GM19238 (cell line): ENCODE measurements around the gene KCNK7.
A peak's percentile ranks its signal among the peaks of the same experiment; 100 is the strongest.

Experiments
- DNase-seq: peaks from one replicate; pipeline ENCODE4 v3.0.0; 2011; ENCODE audit warnings: low spot score; ENCODE audit not compliant: insufficient read length

KCNK7 gene

DNA sequence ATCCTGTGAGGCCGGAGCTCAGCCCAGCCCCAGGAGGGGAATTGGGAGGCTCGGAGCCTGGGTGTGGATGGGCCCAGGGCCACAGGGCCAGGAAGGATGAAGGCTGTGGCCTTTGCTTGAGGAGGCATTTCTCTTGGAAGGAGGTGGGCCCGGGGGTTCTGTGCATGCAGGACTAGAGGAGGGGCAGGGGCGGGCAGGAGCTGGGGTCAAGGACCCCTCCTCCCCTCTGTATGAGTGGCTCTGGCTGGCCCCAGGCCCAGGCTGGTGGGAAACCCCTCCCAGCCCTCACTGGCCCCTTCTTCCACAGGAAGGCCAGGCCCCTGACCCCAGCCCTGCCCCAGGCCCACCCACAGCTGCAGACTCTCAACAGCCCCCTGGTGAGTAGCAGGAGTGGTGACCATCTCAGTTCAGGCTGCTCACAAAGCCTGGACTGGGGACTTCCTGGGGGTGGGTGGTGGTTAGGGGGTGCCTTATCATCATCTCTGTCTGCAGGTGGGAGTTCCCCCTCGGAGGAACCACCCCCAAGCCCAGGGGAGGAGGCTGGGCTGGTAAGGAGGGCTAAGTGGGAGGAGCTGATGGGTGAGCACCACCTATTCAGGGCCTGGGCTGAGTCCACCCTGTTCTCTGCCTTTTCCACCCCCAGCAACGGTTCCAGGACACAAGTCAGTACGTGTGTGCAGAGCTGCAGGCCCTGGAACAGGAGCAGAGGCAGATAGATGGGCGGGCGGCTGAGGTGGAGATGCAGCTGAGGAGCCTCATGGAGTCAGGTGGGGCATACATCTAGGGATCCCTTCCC, 6.0 kb downstream of the KCNK7 start:
- DNase-seq: peak; percentile 75

DNA sequence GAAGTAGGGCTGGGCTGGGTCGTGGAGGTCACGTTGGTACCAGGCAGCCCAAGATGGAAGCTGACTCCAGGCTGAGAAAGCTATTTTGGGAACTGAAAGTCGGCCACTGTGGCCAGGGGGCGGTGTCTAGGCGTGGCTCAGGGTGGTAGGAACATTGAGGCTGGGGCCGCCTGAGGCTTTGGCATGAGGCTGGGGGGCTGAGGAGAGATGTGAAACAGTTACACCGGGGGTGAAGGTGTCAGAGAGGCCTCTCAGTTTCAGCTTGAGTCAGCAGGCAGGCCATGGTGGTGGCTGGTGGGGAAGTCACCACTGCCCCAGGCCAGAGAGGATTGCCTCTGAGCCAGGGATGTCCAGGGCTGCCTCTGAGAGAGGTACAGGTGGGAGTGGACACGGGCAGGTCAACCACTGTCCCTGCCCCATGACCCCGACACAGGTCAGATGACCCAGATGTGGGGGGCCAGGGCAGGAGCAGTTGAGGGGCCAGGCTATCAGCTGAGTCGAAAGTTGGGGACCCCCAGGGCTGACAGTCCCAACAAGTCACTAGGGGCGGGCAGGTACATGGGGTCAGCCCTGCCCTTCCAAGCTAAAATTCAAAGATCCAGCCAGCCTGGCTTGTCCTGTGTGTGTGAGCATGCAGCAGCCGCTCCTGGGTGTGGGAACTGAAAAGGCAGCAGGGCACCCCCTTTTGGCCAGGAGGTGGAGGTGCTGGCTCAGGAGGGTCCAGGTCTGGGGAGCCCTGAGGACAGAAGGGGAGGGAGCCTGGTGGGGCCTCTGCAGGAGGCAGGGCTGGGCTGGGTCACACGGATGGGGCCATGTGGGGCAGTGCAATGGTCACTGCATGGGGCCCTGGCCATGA, 7.2 kb downstream of the KCNK7 start:
- DNase-seq: peak; percentile 100

- no peak for DNase-seq
These were observed 8.9 kb downstream of the KCNK7 start for GRCh38 chr11:65586676-65587075.

GRCh38 chr11:65586247-65586630, 9.4 kb downstream of the KCNK7 start:
- DNase-seq: no peak

- DNase-seq: no peak
These were observed 10.0 kb downstream of the KCNK7 start for GRCh38 chr11:65585396-65586246.

- DNase-seq: no peak
These were observed 10.9 kb downstream of the KCNK7 start for GRCh38 chr11:65584723-65585171.

DNA sequence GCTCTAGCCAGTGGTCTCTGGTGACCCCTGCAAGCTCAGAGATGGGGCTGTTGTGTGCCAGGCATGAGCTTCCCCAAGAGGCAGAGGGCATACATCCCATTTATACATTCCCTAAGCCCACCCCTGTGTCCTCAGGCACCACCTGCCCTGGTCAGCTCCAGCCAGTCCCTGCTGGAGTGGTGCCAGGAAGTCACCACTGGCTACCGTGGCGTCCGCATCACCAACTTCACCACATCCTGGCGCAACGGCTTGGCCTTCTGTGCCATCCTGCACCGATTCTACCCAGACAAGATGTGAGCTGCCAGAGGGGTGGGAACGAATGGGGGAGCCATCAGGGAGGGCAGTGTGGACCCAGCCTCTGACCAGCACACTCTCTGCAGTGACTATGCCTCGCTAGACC, 11.5 kb downstream of the KCNK7 start:
- DNase-seq: no peak

DNA sequence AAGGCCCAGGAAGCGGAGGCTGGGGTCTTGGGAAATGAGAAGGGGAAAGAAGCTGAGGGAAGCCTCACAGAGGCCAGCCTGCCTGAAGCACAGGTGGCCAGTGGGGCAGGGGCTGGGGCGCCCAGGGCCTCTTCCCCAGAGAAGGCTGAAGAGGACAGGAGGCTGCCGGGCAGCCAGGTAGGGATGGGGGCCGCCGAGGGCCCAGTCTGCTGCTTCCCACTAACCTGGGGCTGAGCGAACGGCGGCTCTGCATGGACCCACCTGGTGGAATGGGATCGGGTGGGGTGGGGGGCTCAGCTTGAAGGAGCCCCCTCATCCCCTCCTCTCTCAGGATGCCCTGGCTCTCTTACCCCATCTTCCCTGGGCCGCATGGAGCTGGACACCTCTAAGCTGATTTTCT, 12.0 kb downstream of the KCNK7 start:
- no peak for DNase-seq

GRCh38 chr11:65581928-65582327, 13.7 kb downstream of the KCNK7 start:
- no peak for DNase-seq

DNA sequence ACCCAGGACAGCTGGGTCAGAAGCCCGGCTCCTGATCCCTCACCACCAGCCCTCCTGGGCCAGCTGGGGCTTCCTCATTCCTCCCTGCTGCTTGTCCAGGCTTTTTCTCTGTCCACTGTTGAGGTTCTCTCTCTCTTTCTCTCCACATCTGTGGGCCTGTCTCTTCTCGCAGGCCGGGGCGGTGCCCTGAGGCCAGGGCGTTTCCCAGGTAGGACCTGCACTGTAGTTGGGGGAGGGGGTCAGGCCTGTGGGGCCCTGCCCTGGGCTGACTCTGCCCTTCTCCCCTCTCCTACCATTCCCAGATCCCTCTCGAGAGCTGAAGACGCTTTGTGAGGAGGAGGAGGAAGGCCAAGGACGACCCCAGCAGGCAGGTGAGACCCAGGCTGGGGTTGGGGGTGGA, 14.8 kb downstream of the KCNK7 start:
- no peak for DNase-seq

GRCh38 chr11:65580031-65580692, 15.4 kb downstream of the KCNK7 start:
- DNase-seq: no peak

- no peak for DNase-seq
These were observed 16.3 kb downstream of the KCNK7 start for GRCh38 chr11:65579291-65579690.

- no peak for DNase-seq
These were observed 16.9 kb downstream of the KCNK7 start for GRCh38 chr11:65578667-65579066.

DNA sequence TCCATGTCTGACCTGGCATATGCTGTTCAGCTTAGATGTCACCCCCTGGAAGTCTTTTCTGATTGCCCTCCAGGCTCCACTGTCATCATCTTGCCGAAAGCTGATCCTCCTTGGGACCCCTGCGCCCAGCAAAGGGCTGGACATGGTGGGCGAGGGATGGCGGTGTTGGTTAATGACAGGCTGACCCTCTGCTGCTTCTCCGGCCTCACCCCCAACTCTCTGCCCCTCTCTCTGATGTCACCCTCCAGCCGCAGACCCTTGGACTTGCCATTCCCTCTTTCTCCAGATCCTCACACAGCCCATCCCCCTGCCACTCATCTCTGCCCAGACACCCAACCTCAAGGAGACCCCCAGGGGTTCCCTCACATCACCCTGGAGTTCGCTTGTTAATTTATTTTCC, 17.5 kb downstream of the KCNK7 start:
- DNase-seq: no peak

DNA sequence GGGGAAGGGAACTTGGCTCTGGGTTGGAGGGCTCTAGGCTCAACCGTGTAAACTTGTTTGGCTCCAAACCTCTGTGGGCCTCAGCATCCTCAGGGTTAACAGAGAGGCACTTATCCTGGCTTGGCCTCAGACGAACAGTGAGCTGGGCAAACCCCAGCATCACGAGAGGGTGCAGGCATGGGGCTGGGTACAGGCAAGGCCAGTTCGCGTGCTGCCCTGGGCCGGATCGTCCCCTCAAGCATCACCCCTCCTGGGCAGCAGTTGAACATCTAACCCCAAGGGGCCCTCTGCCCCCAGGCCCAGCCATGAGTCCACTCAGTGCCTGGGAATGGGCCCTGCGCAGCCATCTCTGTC, 17.9 kb downstream of the KCNK7 start:
- no peak for DNase-seq

DNA sequence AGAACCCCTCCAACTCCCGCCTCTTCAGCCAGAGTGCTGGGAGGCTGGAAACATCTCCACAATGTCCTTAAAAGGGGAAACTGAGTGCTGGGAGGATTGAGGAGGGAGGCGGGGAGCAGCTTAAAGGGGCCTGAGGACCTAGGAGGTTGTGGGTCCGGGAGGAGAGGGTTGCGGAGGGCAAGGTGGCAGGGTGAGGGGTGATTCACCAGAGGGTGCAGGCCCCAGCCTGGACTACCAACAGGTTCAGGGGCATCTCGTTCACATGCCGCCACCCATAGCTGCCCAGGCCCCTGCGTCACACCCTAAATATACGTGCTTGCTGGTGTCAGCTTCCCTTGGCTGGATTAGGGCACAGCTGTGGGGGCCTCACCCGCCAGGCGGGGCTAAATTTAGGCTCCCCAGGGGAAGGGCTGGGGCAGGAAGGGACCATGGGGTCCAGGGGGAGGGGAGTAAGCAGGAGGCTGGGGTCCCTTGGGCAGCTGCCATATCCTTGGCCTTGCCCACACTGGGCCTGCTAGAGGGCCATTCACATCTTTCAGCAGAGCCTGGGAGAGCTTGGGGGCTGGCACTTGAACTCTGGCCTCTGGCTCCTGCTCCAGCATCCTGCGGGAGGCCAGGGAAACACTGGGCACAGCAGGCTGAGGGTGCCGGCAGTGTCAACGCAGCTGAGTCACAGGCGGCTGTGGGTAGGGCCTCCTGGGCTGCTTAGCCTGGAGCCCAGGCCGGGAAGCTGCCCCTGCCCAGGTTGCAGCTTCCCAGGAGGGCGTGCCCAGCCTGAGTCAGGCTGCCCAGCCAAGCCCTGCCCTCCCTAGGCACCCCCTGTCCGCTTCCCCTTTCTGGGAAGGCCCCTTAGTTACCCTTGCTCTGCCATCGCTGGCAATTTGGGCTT, 18.5 kb downstream of the KCNK7 start:
- DNase-seq: no peak

GRCh38 chr11:65576232-65576866, 19.3 kb downstream of the KCNK7 start:
- no peak for DNase-seq

DNA sequence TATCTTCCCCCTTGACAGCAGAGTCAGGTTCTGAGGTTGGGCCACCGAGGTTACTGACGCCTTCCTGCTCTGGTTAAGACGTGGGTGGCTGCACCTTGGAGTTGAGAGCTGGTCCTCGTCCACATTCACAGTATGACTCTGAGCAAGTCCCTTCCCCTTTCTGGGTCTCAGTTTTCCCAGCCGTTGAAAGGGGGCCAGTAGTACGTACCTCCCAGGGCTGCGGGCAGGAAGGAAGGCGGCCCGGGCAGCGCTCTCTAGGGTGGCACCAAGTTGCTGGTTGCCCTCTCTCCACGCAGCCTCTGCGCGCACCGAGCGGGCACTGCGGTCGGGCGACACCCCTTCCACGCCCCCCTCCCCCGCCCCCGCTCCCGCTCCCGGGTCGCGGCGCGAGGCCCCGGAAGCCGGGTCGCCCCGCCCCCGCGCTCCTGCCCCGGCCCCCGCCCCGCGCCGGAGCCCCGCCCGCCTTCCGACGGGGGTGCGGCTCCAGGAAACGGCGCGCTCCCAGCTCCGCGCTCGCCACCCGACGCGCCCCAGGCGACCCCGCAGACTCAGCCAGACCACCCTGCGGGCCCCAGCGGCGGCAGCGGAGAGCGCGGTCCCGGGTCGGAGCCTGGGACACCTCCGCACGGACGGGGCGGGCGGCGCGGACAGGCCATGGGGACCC, 19.9 kb downstream of the KCNK7 start, which contains the start of gene EHBP1L1:
Gene EHBP1L1 (plus strand): TSS at position 486 of the 664 bp plus-strand sequence. CDS start 250 bp downstream, outside the sequence.
- DNase-seq: peak; percentile 92
